Activated CD8-positive, alpha-beta memory T cell treated with anti-CD3 and anti-CD28 coated beads, Interleukin-2, amount 10 ng/mL, durations not matched to agents 7 days and 5 days (primary cell): ENCODE measurements around the gene MPDZ. TPM values are rescaled to one million over a fixed set of nuclear protein-coding genes. Genes with fewer than 3 reads are reported as not detected.

ENCODE experiments used
- ATAC-seq: fragments of 150-1000 bp; cut with Tn5 transposase; one replicate; pipeline ENCODE4 v1.10.0; 2021; ENCODE audit warnings: moderate library complexity
- CTCF ChIA-PET: fragments of 350-600 bp; sonication (Branson Sonifier 250); formaldehyde crosslinking; loops from one replicate; lab custom pipeline; 2021; ENCODE audit warnings: antibody characterized with exemption; lab: Charles Lee
- DNase-seq: peaks from one replicate; pipeline ENCODE4 v3.0.0-alpha.2; 2020
- H3K27ac Mint-ChIP-seq: one replicate; pipeline ENCODE4 v1.8.0; 2021; ENCODE audit warnings: mild to moderate bottlenecking, mixed read lengths
- H3K27me3 Mint-ChIP-seq: one replicate; pipeline ENCODE4 v1.8.0; 2021; ENCODE audit warnings: mixed read lengths
- H3K36me3 Mint-ChIP-seq: one replicate; pipeline ENCODE4 v1.8.0; 2021; ENCODE audit warnings: mild to moderate bottlenecking, mixed read lengths
- H3K4me1 Mint-ChIP-seq: one replicate; pipeline ENCODE4 v1.8.0; 2021; ENCODE audit warnings: mixed read lengths
- H3K4me3 Mint-ChIP-seq: one replicate; pipeline ENCODE4 v1.8.0; 2021; ENCODE audit warnings: mild to moderate bottlenecking, moderate library complexity, mixed read lengths
- H3K9me3 Mint-ChIP-seq: one replicate; pipeline ENCODE4 v1.8.0; 2022; ENCODE audit warnings: low read depth, mixed read lengths
- total RNA-seq, 2 experiments: library from RNA; stranded (reverse); gene quantifications; one replicate each; pipeline ENCODE4 v1.2.3, GENCODE V29; 2021

Gene MPDZ
- total RNA-seq, 2 experiments from 2014 or later: not detected

DNA sequence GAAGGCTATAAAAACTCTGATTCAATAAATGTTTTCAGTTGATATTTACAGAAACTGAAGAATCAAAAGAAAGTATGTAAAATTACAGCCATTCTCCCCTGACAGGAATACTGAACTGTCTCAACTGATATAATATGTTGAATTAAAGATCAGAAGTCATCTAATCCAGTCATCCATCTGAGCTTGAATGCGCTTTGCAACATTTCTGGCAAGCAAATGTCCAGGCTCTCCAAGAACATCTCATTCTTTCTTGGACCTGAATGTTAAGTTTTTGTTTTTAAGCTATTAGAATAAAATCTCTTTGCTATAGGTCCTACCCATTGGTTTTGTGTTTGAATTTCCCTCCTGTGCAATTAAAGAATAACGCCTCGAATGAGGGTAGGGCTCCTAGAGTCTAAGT lies 120.5 kb downstream of the MPDZ start:
- H3K27ac Mint-ChIP-seq: no peak overlapping the region
- peaks cover 4% of the 10 kb centered on the region for H3K9me3 Mint-ChIP-seq
- H3K4me3 Mint-ChIP-seq: no peak overlapping the region
- no peaks in the 10 kb centered on the region for H3K27me3 Mint-ChIP-seq
- DNase-seq (no peak), ATAC-seq (no peak)
- no peaks in the 10 kb centered on the region for H3K36me3 Mint-ChIP-seq
- CTCF ChIA-PET: no interaction called here
- no peaks in the 10 kb centered on the region for H3K4me1 Mint-ChIP-seq

- no peaks in the 10 kb centered on the region for H3K4me1 Mint-ChIP-seq
- CTCF ChIA-PET: no interaction called here
- no peak for DNase-seq
- no peaks in the 10 kb centered on the region for H3K27me3 Mint-ChIP-seq
- peaks cover 4% of the 10 kb centered on the region for H3K9me3 Mint-ChIP-seq
- H3K36me3 Mint-ChIP-seq: no peaks in the 10 kb centered on the region
- ATAC-seq: no peak
- no peak overlapping the region for H3K27ac Mint-ChIP-seq
- no peak overlapping the region for H3K4me3 Mint-ChIP-seq
Measured at GRCh38 chr9:13151489-13151888, 128.0 kb downstream of the MPDZ start.

- DNase-seq (no peak), ATAC-seq (no peak)
- peaks cover 7% of the 10 kb centered on the region for H3K9me3 Mint-ChIP-seq
- H3K27me3 Mint-ChIP-seq: no peaks in the 10 kb centered on the region
- CTCF ChIA-PET: no interaction called here
- no peak overlapping the region for H3K4me3 Mint-ChIP-seq
- H3K4me1 Mint-ChIP-seq: no peaks in the 10 kb centered on the region
- no peaks in the 10 kb centered on the region for H3K36me3 Mint-ChIP-seq
- no peak overlapping the region for H3K27ac Mint-ChIP-seq
Measured at GRCh38 chr9:13149454-13149853, 130.0 kb downstream of the MPDZ start.

GRCh38 chr9:13146840-13147239 lies 132.7 kb downstream of the MPDZ start:
- no peaks in the 10 kb centered on the region for H3K4me1 Mint-ChIP-seq
- DNase-seq: no peak
- peaks cover 5% of the 10 kb centered on the region for H3K9me3 Mint-ChIP-seq
- H3K27ac Mint-ChIP-seq: no peak overlapping the region
- H3K27me3 Mint-ChIP-seq: no peaks in the 10 kb centered on the region
- CTCF ChIA-PET: no interaction called here
- no peaks in the 10 kb centered on the region for H3K36me3 Mint-ChIP-seq
- ATAC-seq: no peak
- no peak overlapping the region for H3K4me3 Mint-ChIP-seq

- Mint-ChIP-seq H3K27ac (no peak overlapping the region), H3K4me1 (no peaks in the 10 kb centered on the region), H3K36me3 (no peaks in the 10 kb centered on the region), H3K4me3 (no peak overlapping the region), H3K27me3 (no peaks in the 10 kb centered on the region), H3K9me3 (peaks cover 6% of the 10 kb centered on the region)
- CTCF ChIA-PET: no interaction called here
- DNase-seq (no peak), ATAC-seq (no peak)
Measured at GRCh38 chr9:13145340-13145739, 134.2 kb downstream of the MPDZ start.

- DNase-seq (no peak), ATAC-seq (no peak)
- Mint-ChIP-seq H3K27ac (no peak overlapping the region), H3K4me1 (no peaks in the 10 kb centered on the region), H3K4me3 (no peak overlapping the region), H3K27me3 (no peaks in the 10 kb centered on the region), H3K9me3 (peaks cover 6% of the 10 kb centered on the region), H3K36me3 (no peaks in the 10 kb centered on the region)
- CTCF ChIA-PET: no interaction called here
Measured at GRCh38 chr9:13144166-13144775, 135.2 kb downstream of the MPDZ start.

DNA sequence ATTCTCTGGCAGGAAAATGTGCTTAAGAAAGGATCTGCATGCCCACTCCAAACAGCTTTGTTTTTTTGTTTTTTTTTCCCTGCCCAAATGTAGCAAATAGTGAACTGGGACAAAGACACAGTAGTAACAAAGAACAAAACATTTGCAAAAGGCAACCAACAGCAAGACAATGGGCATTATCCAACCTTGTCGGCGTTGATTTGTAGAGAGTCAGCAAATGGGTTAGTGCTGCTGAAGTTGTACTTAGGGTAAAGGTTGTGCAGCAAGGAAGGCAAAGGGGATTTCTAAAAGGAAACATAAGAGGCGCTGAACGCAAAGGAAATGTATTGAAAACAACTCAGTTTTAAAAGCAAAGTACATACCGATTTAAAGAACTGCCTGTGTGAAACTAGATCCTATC lies 136.2 kb downstream of the MPDZ start:
- Mint-ChIP-seq H3K27ac (no peak overlapping the region), H3K4me3 (no peak overlapping the region), H3K27me3 (no peaks in the 10 kb centered on the region), H3K36me3 (no peaks in the 10 kb centered on the region), H3K9me3 (peaks cover 4% of the 10 kb centered on the region), H3K4me1 (no peaks in the 10 kb centered on the region)
- ATAC-seq (no peak), DNase-seq (no peak)
- CTCF ChIA-PET: no interaction called here

- H3K4me3 Mint-ChIP-seq: no peak overlapping the region
- H3K27ac Mint-ChIP-seq: no peak overlapping the region
- DNase-seq (no peak), ATAC-seq (no peak)
- H3K9me3 Mint-ChIP-seq: peaks cover 4% of the 10 kb centered on the region
- no peaks in the 10 kb centered on the region for H3K27me3 Mint-ChIP-seq
- CTCF ChIA-PET: no interaction called here
- no peaks in the 10 kb centered on the region for H3K36me3 Mint-ChIP-seq
- no peaks in the 10 kb centered on the region for H3K4me1 Mint-ChIP-seq
Measured at GRCh38 chr9:13142776-13143175, 136.7 kb downstream of the MPDZ start.

DNA sequence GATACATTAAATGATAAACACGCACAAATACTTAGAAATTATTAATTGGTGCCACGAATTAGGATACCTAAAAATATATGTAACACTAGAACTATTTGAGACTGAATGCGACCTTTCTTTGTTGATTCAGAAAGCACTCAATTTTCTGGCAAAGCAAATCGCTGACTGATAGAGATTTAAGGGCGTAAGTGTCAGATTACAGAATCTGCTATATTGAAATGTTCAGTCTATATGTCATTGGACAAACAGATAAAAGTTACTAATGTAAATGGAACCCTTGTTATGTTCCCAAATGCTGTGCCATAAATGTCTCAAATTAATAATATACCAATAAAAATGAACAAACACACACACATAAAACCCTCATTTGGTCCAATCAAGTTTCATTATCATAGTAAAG lies 137.9 kb downstream of the MPDZ start:
- DNase-seq: no peak
- H3K36me3 Mint-ChIP-seq: no peaks in the 10 kb centered on the region
- no peak for ATAC-seq
- H3K27ac Mint-ChIP-seq: no peak overlapping the region
- H3K4me1 Mint-ChIP-seq: no peaks in the 10 kb centered on the region
- no peak overlapping the region for H3K4me3 Mint-ChIP-seq
- CTCF ChIA-PET: no interaction called here
- H3K27me3 Mint-ChIP-seq: no peaks in the 10 kb centered on the region
- peaks cover 4% of the 10 kb centered on the region for H3K9me3 Mint-ChIP-seq

GRCh38 chr9:13140843-13141592 lies 138.5 kb downstream of the MPDZ start:
- Mint-ChIP-seq H3K4me3 (no peak overlapping the region), H3K9me3 (peaks cover 4% of the 10 kb centered on the region), H3K4me1 (no peaks in the 10 kb centered on the region), H3K27me3 (no peaks in the 10 kb centered on the region), H3K27ac (no peak overlapping the region), H3K36me3 (no peaks in the 10 kb centered on the region)
- ATAC-seq (no peak), DNase-seq (no peak)
- CTCF ChIA-PET: no interaction called here

DNA sequence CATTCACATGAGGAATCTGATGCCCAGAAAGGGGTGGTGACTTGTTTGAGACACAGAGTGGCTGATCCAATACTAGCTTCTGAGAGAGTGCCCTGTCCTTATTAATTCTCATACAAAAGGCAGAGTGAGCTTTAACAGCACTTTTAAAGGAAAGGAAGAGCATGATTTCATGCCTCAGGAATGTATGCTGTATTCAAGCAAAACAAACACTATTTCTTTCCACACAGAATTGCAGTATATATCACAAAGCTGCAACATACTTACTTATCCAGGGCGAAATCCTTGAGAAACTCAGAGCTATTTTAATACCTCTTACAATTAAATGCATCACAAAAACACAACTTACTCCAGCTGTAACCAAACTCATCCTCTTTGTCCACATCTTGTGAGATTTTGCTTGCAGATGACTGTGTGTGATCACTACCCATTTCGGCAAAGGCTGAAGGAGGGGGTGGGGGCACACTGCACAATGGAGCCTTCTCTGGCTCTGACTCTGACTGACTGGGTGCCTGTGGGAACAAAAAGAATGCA lies 139.8 kb downstream of the MPDZ start:
- ATAC-seq: no peak
- Mint-ChIP-seq H3K27ac (no peak overlapping the region), H3K9me3 (peaks cover 5% of the 10 kb centered on the region), H3K4me1 (no peaks in the 10 kb centered on the region), H3K27me3 (no peaks in the 10 kb centered on the region), H3K36me3 (no peaks in the 10 kb centered on the region), H3K4me3 (no peak overlapping the region)
- CTCF ChIA-PET: no interaction called here
- no peak for DNase-seq

DNA sequence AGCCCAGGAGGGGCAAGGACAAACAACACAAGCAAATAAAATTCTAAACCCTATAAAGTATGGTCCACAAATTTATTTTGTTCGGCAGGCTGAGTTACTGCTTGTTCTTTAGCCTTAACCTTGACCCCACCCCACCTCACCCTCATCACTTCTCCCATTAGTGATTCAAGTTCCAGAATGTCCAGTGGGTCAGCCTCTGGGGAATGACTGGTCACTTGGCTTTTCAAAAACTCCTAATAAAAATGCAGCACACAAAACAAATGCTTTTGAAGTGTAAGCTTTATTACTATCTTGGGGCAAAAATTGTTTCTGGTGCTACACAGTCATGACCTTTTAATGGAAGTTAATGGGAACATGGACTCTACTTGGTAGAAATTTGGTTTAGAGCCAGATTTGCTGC lies 142.1 kb downstream of the MPDZ start:
- H3K9me3 Mint-ChIP-seq: peaks cover 5% of the 10 kb centered on the region
- no peaks in the 10 kb centered on the region for H3K4me1 Mint-ChIP-seq
- ATAC-seq (no peak), DNase-seq (no peak)
- no peaks in the 10 kb centered on the region for H3K36me3 Mint-ChIP-seq
- no peak overlapping the region for H3K4me3 Mint-ChIP-seq
- H3K27me3 Mint-ChIP-seq: no peaks in the 10 kb centered on the region
- no peak overlapping the region for H3K27ac Mint-ChIP-seq
- CTCF ChIA-PET: no interaction called here

DNA sequence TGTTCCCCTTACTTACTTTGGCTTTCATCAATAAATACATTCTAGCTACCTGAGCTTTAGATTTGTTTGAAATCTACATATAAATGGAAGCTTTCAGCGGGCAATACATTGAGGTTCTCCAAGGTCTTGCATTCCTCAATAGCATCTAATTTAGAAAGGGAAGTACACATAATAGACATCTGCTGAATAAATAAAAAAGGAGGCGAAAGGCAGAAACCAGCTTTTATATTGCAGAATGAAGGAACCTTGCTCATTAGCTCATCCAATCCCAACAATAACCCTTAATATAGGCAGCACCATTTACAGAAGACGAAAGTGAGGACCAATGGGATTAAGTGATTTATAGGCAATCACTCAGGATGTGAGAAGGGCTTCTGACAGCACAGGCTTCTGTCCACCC lies 147.5 kb downstream of the MPDZ start:
- no peaks in the 10 kb centered on the region for H3K4me1 Mint-ChIP-seq
- no peaks in the 10 kb centered on the region for H3K36me3 Mint-ChIP-seq
- CTCF ChIA-PET: no interaction called here
- no peak overlapping the region for H3K27ac Mint-ChIP-seq
- no peak for ATAC-seq
- H3K9me3 Mint-ChIP-seq: peaks cover 8% of the 10 kb centered on the region
- no peaks in the 10 kb centered on the region for H3K27me3 Mint-ChIP-seq
- no peak for DNase-seq
- no peak overlapping the region for H3K4me3 Mint-ChIP-seq

DNA sequence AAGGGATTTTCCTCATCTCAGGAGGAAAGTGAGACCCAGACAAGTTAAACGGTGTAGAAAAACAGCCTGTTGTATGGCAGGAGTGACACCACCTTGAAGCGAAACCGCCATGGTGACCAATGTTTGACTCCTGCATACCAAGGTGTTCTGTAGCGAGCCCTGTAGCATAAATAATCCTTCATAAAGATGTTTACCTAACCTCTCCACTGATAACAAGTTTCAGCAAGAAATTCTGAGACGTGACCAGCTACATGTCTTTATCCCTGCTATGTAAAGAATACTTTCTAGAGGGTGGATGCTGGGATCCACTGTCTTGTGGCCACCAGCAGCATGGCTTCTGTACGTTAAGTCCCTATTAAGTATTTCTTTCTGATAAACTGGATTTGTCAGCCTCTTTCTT lies 148.1 kb downstream of the MPDZ start:
- no peak for ATAC-seq
- H3K4me1 Mint-ChIP-seq: no peaks in the 10 kb centered on the region
- H3K4me3 Mint-ChIP-seq: no peak overlapping the region
- peaks cover 10% of the 10 kb centered on the region for H3K9me3 Mint-ChIP-seq
- no peak overlapping the region for H3K27ac Mint-ChIP-seq
- no peaks in the 10 kb centered on the region for H3K27me3 Mint-ChIP-seq
- H3K36me3 Mint-ChIP-seq: no peaks in the 10 kb centered on the region
- CTCF ChIA-PET: no interaction called here
- no peak for DNase-seq
